IPS-11a (cell line): Measurements from ENCODE around the gene SPATA6.

Experiments
- H3K4me3 ChIP-seq: one replicate; pipeline ENCODE4 v1.5.1; 2013; ENCODE audit warnings: low read depth, low read length, control low read depth

The SPATA6 gene

GRCh38 chr1:48261881-48262400 is 210.1 kb downstream of the SPATA6 start:
- no peak overlapping the region for H3K4me3 ChIP-seq

GRCh38 chr1:48258106-48258505 is 213.9 kb downstream of the SPATA6 start:
- no peak overlapping the region for H3K4me3 ChIP-seq

DNA sequence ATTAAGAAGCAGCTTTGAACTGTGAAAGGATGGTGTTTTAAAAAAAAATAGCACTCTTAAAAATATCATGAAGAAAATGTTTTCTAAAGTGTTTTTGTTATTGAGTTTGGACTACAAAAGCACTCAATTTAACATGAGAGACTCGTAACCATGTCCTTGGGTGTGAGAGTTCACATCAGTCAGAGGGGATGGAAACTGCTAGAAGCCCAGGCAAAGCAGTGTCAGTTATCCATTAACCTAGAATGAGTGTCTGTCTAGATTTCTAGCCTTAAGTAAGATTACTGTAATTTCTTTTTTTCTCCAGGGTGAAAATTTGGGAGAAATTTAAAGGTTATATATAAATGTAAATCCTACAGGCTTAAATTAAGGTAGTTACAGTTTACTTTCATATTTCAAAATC is 217.8 kb downstream of the SPATA6 start:
- no peak overlapping the region for H3K4me3 ChIP-seq

- H3K4me3 ChIP-seq, result no peak overlapping the region
Observed at GRCh38 chr1:48251821-48252220, 220.2 kb downstream of the SPATA6 start.

GRCh38 chr1:48251323-48251722 is 220.7 kb downstream of the SPATA6 start:
- H3K4me3 ChIP-seq, result no peak overlapping the region

DNA sequence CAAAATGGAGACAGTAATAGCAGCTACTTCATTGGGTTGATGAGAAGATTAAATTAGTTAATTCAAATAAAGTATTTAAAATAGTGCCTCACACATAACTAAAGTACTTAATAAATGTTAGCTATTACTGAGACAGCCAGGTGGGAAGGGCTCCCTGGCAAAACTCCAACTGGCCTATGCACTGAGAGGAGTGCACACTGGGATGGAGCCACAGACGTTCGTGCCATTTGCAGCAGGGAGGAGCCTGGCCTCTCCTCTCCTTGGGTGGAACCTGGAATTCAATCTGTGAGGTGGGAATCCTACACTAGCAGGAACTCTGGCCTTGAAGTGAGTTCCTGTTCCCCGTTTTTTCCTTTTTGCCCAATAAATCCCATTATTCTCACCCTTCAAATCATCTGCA is 221.4 kb downstream of the SPATA6 start:
- no peak overlapping the region for H3K4me3 ChIP-seq

DNA sequence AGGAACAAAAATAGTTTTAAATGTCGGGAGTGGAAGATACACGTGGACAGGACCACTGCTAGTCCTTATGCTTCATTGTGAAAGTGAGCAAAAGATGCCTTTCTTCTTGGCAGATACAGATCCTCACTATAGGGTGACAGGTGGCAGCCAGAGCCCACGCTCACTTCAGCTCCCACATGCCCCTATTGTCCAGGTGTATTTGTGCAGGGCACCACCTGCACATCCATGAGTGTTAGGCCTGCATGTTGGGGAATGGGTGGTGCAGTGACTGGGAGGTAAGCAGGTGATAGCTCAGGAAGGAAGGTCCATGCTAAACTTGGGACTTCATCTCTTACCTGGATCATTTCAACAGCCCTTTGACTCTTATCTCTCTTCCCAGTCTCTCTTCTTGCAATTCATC is 222.1 kb downstream of the SPATA6 start:
- no peak overlapping the region for H3K4me3 ChIP-seq

DNA sequence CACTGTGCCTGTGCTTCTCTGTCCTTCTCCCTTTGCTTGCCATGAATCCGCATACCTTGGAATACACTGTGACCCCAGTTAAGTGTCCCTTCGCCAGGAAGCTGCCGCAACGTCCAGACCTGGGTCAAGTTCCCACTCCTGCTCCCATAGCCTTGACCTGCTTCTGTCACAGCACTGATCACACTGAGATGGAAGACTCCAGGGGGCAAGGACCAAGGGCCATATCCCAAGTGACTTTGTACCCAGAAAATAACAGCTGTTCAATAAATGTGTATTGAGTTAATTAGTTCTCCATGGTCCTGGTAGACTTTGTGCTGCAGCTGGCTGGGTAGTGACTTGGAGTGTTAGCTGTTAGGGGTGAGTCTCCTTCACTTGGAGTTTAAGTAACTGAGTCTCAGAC is 223.6 kb downstream of the SPATA6 start:
- no peak overlapping the region for H3K4me3 ChIP-seq

DNA sequence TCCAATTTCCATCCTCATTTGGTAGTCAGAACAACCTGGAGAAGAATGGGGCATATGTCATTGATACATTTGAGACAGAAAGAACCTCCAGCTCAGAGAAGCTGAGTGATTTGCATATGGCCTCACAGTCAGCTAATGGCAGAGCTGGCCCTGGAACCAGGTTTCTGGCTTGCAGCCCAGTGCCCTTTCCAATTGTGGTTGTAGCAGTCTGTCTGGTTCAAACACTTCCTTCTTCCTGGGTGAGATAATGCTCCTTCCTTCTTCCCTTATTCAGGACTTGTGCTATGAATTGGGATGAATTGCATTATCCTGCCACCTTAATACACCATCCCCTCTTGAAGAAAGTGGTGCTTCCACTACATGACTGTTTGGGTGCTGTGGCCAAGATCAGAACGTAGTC is 225.3 kb downstream of the SPATA6 start:
- no peak overlapping the region for H3K4me3 ChIP-seq
